VCaP (cell line): ENCODE results near the gene APBA1.

Experiments
- H3K27ac ChIP-seq: fragments of 450-650 bp; 2 replicates; pipeline ENCODE4 v1.5.1; 2017
- TF ChIP-seq, protein P1 (sequence below): fragments of 450-650 bp; conservative IDR thresholded peaks from 2 replicates; pipeline ENCODE4 v1.5.1; 2017; ENCODE audit warnings: mild to moderate bottlenecking, moderate library complexity

Gene APBA1

DNA sequence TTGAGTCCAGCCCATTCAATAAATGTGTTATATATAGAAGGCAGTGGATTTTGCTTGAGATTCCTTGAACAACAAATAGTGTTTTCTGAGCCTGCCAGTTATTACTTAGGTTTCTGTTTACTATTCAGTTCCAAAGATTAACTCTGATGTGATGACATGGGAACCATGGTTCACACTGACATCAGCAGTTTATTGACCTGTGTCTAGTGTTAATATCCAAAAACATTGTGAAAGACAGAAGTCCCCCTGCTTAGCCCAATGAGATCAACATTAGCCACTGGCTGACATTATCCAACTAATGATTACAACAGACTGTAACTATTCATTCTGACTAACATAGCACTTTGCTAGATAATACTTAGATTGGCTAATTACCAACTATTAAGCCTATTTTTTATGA, 14.9 kb downstream of the APBA1 start:
- no peak overlapping the region for H3K27ac ChIP-seq
- TF ChIP-seq, protein P1, sequence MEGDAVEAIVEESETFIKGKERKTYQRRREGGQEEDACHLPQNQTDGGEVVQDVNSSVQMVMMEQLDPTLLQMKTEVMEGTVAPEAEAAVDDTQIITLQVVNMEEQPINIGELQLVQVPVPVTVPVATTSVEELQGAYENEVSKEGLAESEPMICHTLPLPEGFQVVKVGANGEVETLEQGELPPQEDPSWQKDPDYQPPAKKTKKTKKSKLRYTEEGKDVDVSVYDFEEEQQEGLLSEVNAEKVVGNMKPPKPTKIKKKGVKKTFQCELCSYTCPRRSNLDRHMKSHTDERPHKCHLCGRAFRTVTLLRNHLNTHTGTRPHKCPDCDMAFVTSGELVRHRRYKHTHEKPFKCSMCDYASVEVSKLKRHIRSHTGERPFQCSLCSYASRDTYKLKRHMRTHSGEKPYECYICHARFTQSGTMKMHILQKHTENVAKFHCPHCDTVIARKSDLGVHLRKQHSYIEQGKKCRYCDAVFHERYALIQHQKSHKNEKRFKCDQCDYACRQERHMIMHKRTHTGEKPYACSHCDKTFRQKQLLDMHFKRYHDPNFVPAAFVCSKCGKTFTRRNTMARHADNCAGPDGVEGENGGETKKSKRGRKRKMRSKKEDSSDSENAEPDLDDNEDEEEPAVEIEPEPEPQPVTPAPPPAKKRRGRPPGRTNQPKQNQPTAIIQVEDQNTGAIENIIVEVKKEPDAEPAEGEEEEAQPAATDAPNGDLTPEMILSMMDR = no peak

DNA sequence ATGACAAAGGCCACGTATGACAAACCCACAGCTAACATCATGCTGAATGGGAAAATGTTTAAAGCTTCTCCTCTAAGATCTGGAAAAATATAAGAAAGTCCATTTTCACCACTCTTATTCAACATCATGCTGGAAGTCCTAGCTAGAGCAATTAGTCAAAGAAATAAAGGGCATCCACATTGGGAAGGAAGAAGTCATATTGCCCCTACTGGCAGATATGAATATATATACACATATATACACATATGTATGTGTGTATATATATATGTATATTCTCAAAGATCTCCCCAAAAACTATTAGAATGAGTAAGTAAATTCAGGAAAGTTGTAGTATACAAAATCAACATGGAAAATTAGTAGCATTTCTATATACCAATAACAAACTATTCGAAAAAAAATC, 17.1 kb downstream of the APBA1 start:
- no peak overlapping the region for H3K27ac ChIP-seq
- TF ChIP-seq, protein P1 = no peak

DNA sequence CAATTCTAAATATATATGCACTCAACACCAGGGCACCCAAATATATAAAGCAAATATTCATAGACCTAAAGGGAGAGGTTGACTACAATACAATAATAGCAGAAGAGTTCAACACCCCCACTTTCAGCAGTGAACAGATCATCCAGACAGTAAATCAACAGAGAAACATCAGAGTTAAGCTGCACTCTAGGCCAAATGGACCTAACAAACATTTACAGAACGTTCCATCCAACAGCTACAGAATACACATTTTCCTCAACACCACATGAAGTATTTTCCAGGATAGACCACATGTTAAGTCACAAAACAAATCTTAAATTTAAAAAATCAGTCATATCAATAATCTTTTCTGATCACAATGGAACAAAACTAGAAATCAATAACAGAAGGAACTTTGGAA, 18.9 kb downstream of the APBA1 start:
- TF ChIP-seq, protein P1 = no peak
- H3K27ac ChIP-seq = no peak overlapping the region

DNA sequence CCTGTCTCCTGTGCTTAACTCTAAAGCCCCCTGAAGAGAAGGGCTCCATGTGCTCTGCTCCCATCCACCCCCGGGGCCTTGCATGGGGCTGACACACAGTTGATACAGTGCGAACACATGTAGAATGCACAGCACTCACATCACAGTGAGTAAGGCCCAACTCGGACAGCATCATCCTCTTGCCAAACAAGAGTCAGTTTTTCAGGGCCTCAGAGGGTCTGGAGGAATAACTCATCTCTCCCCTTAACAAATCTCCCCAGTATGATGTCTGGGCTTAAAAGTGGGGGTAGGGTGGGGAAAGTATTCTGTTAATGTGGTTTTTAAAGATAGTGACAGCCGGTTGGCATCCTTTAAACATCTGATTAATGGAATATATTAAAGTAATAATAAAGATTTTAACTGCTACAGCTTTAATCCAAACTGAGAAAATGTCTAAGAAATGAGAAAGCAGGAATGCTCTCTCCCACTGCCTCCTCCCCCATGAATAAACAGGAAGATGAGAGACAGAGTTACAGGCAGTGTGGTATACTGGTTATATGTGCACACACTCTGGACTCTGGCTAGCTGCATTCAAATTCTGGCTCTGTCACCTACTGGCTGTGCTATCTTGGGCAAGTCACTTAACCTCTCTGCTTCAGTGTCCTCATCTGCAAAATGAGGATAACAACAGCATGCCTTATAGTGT, 22.5 kb downstream of the APBA1 start:
- H3K27ac ChIP-seq = no peak overlapping the region
- TF ChIP-seq, protein P1 = no peak

DNA sequence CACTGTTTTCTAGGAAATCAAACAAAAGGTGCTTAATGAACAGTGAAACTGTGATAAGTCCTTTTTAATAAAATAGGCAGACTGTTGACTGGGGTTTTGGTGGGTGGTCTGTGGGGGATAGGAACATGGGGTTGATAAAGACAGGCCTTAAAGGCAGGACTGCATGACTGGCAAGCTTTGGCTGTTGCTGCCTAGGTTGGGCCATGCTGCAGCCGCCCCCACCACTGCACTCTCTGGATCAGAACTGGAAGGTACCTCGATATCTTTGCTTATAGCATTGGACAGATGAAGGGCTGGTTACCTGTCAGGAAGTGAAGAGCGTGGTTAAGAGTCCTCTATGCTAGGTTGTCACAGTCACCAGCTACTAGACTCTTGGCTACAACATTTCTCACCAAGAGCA, 24.4 kb downstream of the APBA1 start:
- TF ChIP-seq, protein P1 = no peak
- no peak overlapping the region for H3K27ac ChIP-seq

DNA sequence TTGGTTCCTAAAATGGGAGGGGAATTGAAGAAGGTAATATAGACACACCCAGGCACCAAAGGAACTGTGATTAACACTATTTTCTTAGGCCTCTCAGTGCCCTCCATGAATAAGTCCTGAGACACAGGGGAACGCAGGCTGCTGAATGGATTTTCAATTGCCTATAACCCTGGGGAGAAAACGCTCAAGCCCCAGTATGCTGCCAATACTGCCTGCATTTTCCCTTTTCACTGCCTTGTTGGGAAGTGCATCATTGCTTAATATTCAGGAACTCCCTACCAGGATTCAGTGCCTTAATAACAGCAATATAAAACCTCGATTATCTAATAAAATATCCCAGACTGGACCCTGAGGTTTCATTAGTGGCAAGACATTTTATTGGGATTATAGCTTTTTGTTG, 25.4 kb downstream of the APBA1 start:
- TF ChIP-seq, protein P1 = no peak
- H3K27ac ChIP-seq = peak overlapping the region; percentile 78

DNA sequence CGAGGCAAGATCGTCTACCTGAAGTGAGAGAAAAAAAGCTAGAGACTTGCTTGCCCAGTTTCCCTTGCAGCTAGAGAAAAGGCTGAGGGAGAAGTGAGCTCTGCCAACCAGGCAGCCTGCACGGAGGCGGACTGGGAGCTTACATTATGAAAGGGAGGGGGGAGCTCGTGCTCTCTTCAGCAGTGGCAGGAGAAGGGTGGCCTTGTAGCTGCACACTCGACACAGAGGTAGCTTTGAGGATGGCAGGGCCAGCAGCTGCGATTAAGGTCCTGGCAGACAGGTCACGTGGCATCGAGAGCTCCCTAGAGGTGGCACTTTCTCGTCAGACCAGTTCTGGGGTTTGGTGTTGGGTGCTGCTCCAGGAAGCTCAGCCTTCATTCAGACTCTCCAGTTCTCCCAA, 26.7 kb downstream of the APBA1 start:
- TF ChIP-seq, protein P1 = no peak
- peak overlapping the region; percentile 78 for H3K27ac ChIP-seq
